Suprapubic skin (tissue), 4 donors: ENCODE measurements around the gene ROBO2. TPM values are rescaled to one million over a fixed set of nuclear protein-coding genes. Genes with fewer than 3 reads are reported as not detected.

Experiments used
- DNase-seq, 2 donors: peaks; one replicate each; pipeline ENCODE4 v3.0.0-alpha.2; 2019; ENCODE audit warnings: low spot score in 2 of 2
- H3K27ac ChIP-seq: fragments of 200-600 bp; sonication (generic); one replicate; pipeline ENCODE4 v1.5.1; 2019
- H3K27me3 ChIP-seq: fragments of 200-600 bp; sonication (generic); one replicate; pipeline ENCODE4 v1.5.1; 2019
- H3K36me3 ChIP-seq: fragments of 200-600 bp; sonication (generic); one replicate; pipeline ENCODE4 v1.5.1; 2019
- H3K4me1 ChIP-seq: fragments of 200-600 bp; sonication (generic); one replicate; pipeline ENCODE4 v1.5.1; 2019
- H3K4me3 ChIP-seq: fragments of 200-600 bp; sonication (generic); one replicate; pipeline ENCODE4 v1.5.1; 2019; ENCODE audit warnings: mild to moderate bottlenecking
- H3K9me3 ChIP-seq: fragments of 200-600 bp; sonication (generic); one replicate; pipeline ENCODE4 v1.5.1; 2019
- EP300 ChIP-seq: sonication (generic); formaldehyde crosslinking; IDR thresholded peaks from one replicate; pipeline ENCODE4 v1.6.1; 2017; ENCODE audit warnings: antibody characterized with exemption
- POLR2A ChIP-seq, 2 donors: fragments of 450-650 bp; IDR thresholded peaks; one replicate each; pipeline ENCODE4 v1.6.1; 2017; ENCODE audit warnings: antibody characterized with exemption in 2 of 2, mild to moderate bottlenecking in 2 of 2, moderate library complexity in 2 of 2
- POLR2AphosphoS5 ChIP-seq, 3 donors: sonication (generic); formaldehyde crosslinking; IDR thresholded peaks; one replicate each; pipeline ENCODE4 v1.6.1; 2017; ENCODE audit warnings: antibody characterized with exemption in 3 of 3
- WGBS: methylation state at CpG from one replicate; pipeline ENCODE4 v1.1.5; 2018; 5-methylcytosine and 5-hydroxymethylcytosine counted together
- total RNA-seq, 4 donors: library from RNA; depleted of rRNA; stranded (reverse); fragments of >200 nt; gene quantifications; one replicate each; pipeline ENCODE4 v1.1.0, GENCODE V29; 2016
- TF ChIP-seq, protein P1 (sequence below), 2 donors: fragments of 200-600 bp in 1 of 2; fragments of 450-650 bp in 1 of 2; sonication (generic) in 1 of 2; IDR thresholded peaks; one replicate each; pipeline ENCODE4 v1.5.1; 2016 to 2019; ENCODE audit warnings: antibody characterized with exemption in 2 of 2, mild to moderate bottlenecking in 1 of 2, moderate library complexity in 1 of 2

Gene ROBO2
- total RNA-seq, 4 donors from 2014 or later: 0.95 to 6.7 (median 2.2) TPM

- Histone ChIP-seq H3K4me1 (no peaks in the 10 kb centered on the region), H3K4me3 (no peak overlapping the region), H3K27me3 (no peaks in the 10 kb centered on the region), H3K9me3 (no peaks in the 10 kb centered on the region), H3K27ac (no peak overlapping the region), H3K36me3 (no peaks in the 10 kb centered on the region)
- TF ChIP-seq, protein P1, sequence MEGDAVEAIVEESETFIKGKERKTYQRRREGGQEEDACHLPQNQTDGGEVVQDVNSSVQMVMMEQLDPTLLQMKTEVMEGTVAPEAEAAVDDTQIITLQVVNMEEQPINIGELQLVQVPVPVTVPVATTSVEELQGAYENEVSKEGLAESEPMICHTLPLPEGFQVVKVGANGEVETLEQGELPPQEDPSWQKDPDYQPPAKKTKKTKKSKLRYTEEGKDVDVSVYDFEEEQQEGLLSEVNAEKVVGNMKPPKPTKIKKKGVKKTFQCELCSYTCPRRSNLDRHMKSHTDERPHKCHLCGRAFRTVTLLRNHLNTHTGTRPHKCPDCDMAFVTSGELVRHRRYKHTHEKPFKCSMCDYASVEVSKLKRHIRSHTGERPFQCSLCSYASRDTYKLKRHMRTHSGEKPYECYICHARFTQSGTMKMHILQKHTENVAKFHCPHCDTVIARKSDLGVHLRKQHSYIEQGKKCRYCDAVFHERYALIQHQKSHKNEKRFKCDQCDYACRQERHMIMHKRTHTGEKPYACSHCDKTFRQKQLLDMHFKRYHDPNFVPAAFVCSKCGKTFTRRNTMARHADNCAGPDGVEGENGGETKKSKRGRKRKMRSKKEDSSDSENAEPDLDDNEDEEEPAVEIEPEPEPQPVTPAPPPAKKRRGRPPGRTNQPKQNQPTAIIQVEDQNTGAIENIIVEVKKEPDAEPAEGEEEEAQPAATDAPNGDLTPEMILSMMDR (IDR thresholded peaks at IDR 0.05): no peak
- no peak for TF ChIP-seq POLR2AphosphoS5 (IDR thresholded peaks at IDR 0.05)
- TF ChIP-seq EP300: no peak
- TF ChIP-seq POLR2A (IDR thresholded peaks at IDR 0.05): no peak
- 65% methylated on average over 2 of the region's 2 CpGs for WGBS
- no peak for DNase-seq
Observed at GRCh38 chr3:77122652-77123051, 82.8 kb downstream of the ROBO2 start.

DNA sequence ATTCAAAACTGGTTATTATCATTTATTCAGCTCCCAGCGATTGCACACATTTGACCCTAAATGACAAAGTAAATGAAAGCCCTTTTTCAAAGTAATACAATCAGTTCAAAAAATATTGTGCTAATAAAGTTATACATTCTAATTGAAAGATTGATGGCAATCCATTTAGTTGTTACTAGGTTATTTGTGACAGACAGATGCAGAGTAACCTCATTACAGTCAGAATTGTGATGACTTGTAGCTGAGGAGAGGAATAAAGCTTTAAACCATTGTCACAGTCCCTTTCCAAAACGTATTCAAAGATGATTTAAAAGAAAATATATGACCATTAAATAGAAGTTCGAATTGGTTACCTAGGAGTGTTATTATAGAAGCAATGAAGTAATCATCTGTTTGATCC, 86.1 kb downstream of the ROBO2 start:
- H3K36me3 ChIP-seq: no peaks in the 10 kb centered on the region
- no peaks in the 10 kb centered on the region for H3K9me3 ChIP-seq
- DNase-seq: no peak
- H3K27ac ChIP-seq: no peak overlapping the region
- H3K4me3 ChIP-seq: no peak overlapping the region
- H3K4me1 ChIP-seq: no peaks in the 10 kb centered on the region
- TF ChIP-seq POLR2A (IDR thresholded peaks at IDR 0.05): no peak
- TF ChIP-seq, protein P1 (IDR thresholded peaks at IDR 0.05): no peak
- no peak for TF ChIP-seq EP300
- no peak for TF ChIP-seq POLR2AphosphoS5 (IDR thresholded peaks at IDR 0.05)
- no peaks in the 10 kb centered on the region for H3K27me3 ChIP-seq
- 60% methylated on average over 3 of the region's 3 CpGs for WGBS

DNA sequence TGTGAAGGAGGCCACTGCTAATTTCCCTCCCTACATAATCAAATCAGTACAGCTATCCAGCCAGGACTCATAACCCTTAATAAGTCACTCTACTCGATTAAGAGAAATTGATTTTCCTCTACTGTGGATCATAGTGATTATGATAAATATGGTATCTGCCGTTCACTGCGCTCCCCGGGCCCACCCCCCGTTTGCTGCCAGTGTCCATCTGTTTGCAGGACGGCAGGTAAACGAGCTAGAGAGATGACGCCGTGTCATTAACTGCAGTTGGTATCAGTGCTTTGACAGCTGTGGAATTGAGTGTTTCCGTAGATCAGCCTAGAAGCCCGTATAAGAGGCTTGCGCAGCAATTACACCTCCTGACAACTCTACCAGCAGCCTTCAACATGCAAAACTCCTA, 94.9 kb downstream of the ROBO2 start:
- 91% methylated on average over 12 of the region's 12 CpGs for WGBS
- TF ChIP-seq EP300 (no peak), POLR2AphosphoS5 (IDR thresholded peaks at IDR 0.05) (no peak), POLR2A (IDR thresholded peaks at IDR 0.05) (no peak)
- TF ChIP-seq, protein P1 (IDR thresholded peaks at IDR 0.05): no peak

DNA sequence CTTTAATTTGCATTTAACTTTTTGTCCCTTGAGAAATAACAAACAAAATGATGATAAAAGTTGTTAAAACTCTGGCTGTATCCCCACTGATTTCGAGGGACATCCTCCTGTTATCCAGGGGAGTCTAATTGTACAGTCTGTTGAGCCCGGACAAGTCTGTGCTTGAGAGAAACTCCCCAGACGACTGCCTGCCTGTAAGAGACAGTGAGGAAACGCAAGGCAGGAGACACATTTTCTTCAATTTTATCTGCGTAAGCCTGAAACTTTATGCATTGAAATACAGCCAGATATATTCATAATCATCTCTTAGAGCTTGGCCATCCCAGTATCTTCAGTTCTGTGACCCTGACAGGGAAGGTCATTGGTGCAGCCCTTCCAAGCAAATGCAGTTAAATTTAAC, 97.7 kb downstream of the ROBO2 start:
- TF ChIP-seq POLR2AphosphoS5 (IDR thresholded peaks at IDR 0.05) (no peak), EP300 (no peak), POLR2A (IDR thresholded peaks at IDR 0.05) (no peak)
- TF ChIP-seq, protein P1 (IDR thresholded peaks at IDR 0.05): no peak

More for the DNA sequence above, 94.9 kb downstream of the ROBO2 start:
- no peak for DNase-seq
- Histone ChIP-seq H3K27ac (no peak overlapping the region), H3K4me1 (no peaks in the 10 kb centered on the region), H3K4me3 (no peak overlapping the region), H3K9me3 (no peaks in the 10 kb centered on the region), H3K36me3 (no peaks in the 10 kb centered on the region), H3K27me3 (no peaks in the 10 kb centered on the region)

DNA sequence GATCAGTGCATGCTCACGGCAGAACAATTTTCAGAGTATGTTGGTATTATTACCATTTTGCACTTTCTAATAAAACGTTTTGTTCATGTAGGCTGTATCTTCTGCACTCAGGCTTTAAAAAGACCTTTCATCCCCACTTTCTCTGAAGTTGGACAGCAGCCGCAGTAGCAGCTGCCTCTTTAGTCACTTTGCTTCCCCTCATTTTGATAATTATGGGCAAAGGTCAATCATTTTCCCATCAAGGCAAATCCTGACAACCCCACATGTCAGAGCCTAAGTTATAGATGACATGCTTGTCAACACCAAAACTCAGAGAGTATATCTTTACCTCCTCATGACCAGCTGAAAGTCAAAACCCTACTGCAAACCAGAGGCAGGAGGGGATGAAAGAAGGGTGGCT, 99.7 kb downstream of the ROBO2 start:
- H3K27ac ChIP-seq: no peak overlapping the region
- no peaks in the 10 kb centered on the region for H3K36me3 ChIP-seq
- WGBS: 76% methylated on average over 3 of the region's 3 CpGs
- no peaks in the 10 kb centered on the region for H3K4me1 ChIP-seq
- no peaks in the 10 kb centered on the region for H3K27me3 ChIP-seq
- TF ChIP-seq, protein P1 (IDR thresholded peaks at IDR 0.05): no peak
- TF ChIP-seq POLR2AphosphoS5 (IDR thresholded peaks at IDR 0.05) (no peak), EP300 (no peak), POLR2A (IDR thresholded peaks at IDR 0.05) (no peak)
- no peak for DNase-seq
- no peak overlapping the region for H3K4me3 ChIP-seq
- no peaks in the 10 kb centered on the region for H3K9me3 ChIP-seq

More for the DNA sequence above, 97.7 kb downstream of the ROBO2 start:
- DNase-seq: no peak
- H3K27ac ChIP-seq: no peak overlapping the region
- H3K4me3 ChIP-seq: no peak overlapping the region
- no peaks in the 10 kb centered on the region for H3K4me1 ChIP-seq
- no peaks in the 10 kb centered on the region for H3K9me3 ChIP-seq
- no peaks in the 10 kb centered on the region for H3K27me3 ChIP-seq
- WGBS: 58% methylated on average over 5 of the region's 5 CpGs
- H3K36me3 ChIP-seq: no peaks in the 10 kb centered on the region
